ENCODE data around the gene FERMT3.

The FERMT3 gene

DNA sequence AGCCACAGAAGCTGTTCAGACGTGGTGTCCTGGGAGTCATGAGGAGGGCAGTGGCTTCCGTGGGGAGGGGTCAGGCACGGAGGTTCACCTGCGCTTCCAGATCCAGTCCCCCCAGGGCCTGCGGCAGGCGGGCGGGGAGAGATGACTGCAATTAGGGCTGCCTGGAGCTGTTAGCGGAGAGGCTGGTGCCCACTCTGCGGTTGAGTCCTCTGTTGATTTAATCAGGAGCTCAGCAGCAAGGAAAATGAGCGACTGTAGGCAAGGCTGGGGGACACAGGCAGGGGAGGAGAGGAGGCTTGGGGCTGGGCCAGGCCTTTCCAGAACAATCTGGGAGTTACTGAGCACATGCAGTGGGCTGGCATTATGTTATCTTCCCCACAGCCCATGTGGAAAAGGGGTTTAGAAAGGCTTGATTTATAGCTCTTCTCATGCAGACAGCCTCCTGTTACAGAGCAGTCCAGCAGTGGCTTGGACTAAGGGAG, 57.9 kb downstream of the FERMT3 start:
- H4K20me1 ChIP-seq (ENCODE audit: insufficient read depth, low read length) = no peaks in the 10 kb centered on the region
- H3K9me3 ChIP-seq (replicated peaks; ENCODE audit: insufficient read depth, low read length) = no peaks in the 10 kb centered on the region
- no peaks in the 10 kb centered on the region for H3K4me1 ChIP-seq (ENCODE audit: low read length)
- no peaks in the 10 kb centered on the region; the same call in 1 of the 2 replicates for H3K79me2 ChIP-seq (ENCODE audit: low read length)
- 0 out of 2 replicates have a peak, but pooled peaks cover 8% of the 10 kb centered on the region for H3F3A ChIP-seq (ENCODE audit: insufficient read depth, low read length)
- no peak for DNase-seq
- no peaks in the 10 kb centered on the region for H3K36me3 ChIP-seq (replicated peaks; ENCODE audit: insufficient read depth, low read length)
- H3K27ac ChIP-seq (ENCODE audit: low read length) = no peak overlapping the region
- H3K4me3 ChIP-seq (ENCODE audit: low read length) = no peak overlapping the region
- H3K27me3 ChIP-seq (replicated peaks; ENCODE audit: insufficient read depth, low read length) = no peaks in the 10 kb centered on the region
- H3K9me2 ChIP-seq (replicated peaks; ENCODE audit: insufficient read depth, low read length) = no peaks in the 10 kb centered on the region
- no peak overlapping the region for H3K4me2 ChIP-seq (ENCODE audit: low read depth, low read length)
- no peak for TF ChIP-seq EZH2phosphoT487 (IDR thresholded peaks at IDR 0.05; ENCODE audit: low read length)
- TF ChIP-seq, protein P1, sequence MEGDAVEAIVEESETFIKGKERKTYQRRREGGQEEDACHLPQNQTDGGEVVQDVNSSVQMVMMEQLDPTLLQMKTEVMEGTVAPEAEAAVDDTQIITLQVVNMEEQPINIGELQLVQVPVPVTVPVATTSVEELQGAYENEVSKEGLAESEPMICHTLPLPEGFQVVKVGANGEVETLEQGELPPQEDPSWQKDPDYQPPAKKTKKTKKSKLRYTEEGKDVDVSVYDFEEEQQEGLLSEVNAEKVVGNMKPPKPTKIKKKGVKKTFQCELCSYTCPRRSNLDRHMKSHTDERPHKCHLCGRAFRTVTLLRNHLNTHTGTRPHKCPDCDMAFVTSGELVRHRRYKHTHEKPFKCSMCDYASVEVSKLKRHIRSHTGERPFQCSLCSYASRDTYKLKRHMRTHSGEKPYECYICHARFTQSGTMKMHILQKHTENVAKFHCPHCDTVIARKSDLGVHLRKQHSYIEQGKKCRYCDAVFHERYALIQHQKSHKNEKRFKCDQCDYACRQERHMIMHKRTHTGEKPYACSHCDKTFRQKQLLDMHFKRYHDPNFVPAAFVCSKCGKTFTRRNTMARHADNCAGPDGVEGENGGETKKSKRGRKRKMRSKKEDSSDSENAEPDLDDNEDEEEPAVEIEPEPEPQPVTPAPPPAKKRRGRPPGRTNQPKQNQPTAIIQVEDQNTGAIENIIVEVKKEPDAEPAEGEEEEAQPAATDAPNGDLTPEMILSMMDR (IDR thresholded peaks at IDR 0.05; ENCODE audit: low read length) = no peak
- no peak for TF ChIP-seq EZH2 (optimal IDR thresholded peaks at IDR 0.05; ENCODE audit: low read depth, low read length)
- H3K9ac ChIP-seq (ENCODE audit: low read length) = no peak overlapping the region
- H2AFZ ChIP-seq (ENCODE audit: low read length) = no peak overlapping the region

GRCh38 chr11:64265176-64266160, 58.9 kb downstream of the FERMT3 start:
- no peaks in the 10 kb centered on the region for H3K9me3 ChIP-seq (replicated peaks; ENCODE audit: insufficient read depth, low read length)
- H4K20me1 ChIP-seq (ENCODE audit: insufficient read depth, low read length) = no peaks in the 10 kb centered on the region
- no peaks in the 10 kb centered on the region for H3K27me3 ChIP-seq (replicated peaks; ENCODE audit: insufficient read depth, low read length)
- no peak overlapping the region for H3K27ac ChIP-seq (ENCODE audit: low read length)
- no peaks in the 10 kb centered on the region; the same call in 1 of the 2 replicates for H3K79me2 ChIP-seq (ENCODE audit: low read length)
- no peak overlapping the region for H3K4me2 ChIP-seq (ENCODE audit: low read depth, low read length)
- H3K9me2 ChIP-seq (replicated peaks; ENCODE audit: insufficient read depth, low read length) = no peaks in the 10 kb centered on the region
- no peak overlapping the region for H3K4me3 ChIP-seq (ENCODE audit: low read length)
- no peak overlapping the region for H3K9ac ChIP-seq (ENCODE audit: low read length)
- H3F3A ChIP-seq (ENCODE audit: insufficient read depth, low read length) = peaks cover 13% of the 10 kb centered on the region
- no peaks in the 10 kb centered on the region for H3K4me1 ChIP-seq (ENCODE audit: low read length)
- no peak for TF ChIP-seq EZH2 (optimal IDR thresholded peaks at IDR 0.05; ENCODE audit: low read depth, low read length)
- TF ChIP-seq, protein P1 (IDR thresholded peaks at IDR 0.05; ENCODE audit: low read length) = no peak
- no peak for TF ChIP-seq EZH2phosphoT487 (IDR thresholded peaks at IDR 0.05; ENCODE audit: low read length)
- no peak overlapping the region for H2AFZ ChIP-seq (ENCODE audit: low read length)
- no peaks in the 10 kb centered on the region for H3K36me3 ChIP-seq (replicated peaks; ENCODE audit: insufficient read depth, low read length)
- no peak for DNase-seq

DNA sequence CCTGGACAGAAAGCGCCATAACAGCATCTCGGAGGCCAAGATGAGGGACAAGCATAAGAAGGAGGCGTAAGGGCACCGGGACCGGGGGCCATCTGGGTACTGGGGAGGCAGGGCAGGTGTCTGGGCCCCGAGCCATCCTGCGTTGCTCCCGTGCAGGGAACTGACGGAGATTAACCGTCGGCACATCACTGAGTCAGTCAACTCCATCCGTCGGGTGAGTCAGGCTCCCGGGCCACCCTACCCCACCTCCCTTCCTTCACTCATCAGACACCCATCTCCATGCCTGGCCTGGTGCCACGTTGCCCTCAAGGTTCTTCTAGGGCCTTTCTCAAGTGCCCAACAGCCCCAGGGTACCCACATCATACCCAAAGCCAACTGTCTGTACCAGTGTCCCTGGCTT, 59.8 kb downstream of the FERMT3 start:
- Histone ChIP-seq H3K36me3 (replicated peaks; ENCODE audit: insufficient read depth, low read length) (no peaks in the 10 kb centered on the region), H3K4me3 (ENCODE audit: low read length) (no peak overlapping the region), H3K4me1 (ENCODE audit: low read length) (no peaks in the 10 kb centered on the region), H3K27me3 (replicated peaks; ENCODE audit: insufficient read depth, low read length) (no peaks in the 10 kb centered on the region), H3K79me2 (ENCODE audit: low read length) (peaks cover under 1% of the 10 kb centered on the region; the same call in 1 of the 2 replicates), H3K27ac (ENCODE audit: low read length) (no peak overlapping the region), H3K9me3 (replicated peaks; ENCODE audit: insufficient read depth, low read length) (no peaks in the 10 kb centered on the region), H3K9ac (ENCODE audit: low read length) (no peak overlapping the region), H4K20me1 (ENCODE audit: insufficient read depth, low read length) (no peaks in the 10 kb centered on the region), H2AFZ (ENCODE audit: low read length) (no peak overlapping the region), H3F3A (ENCODE audit: insufficient read depth, low read length) (peaks cover 16% of the 10 kb centered on the region), H3K9me2 (replicated peaks; ENCODE audit: insufficient read depth, low read length) (no peaks in the 10 kb centered on the region), H3K4me2 (ENCODE audit: low read depth, low read length) (no peak overlapping the region)
- no peak for DNase-seq
- TF ChIP-seq EZH2 (optimal IDR thresholded peaks at IDR 0.05; ENCODE audit: low read depth, low read length) (no peak), EZH2phosphoT487 (IDR thresholded peaks at IDR 0.05; ENCODE audit: low read length) (no peak)
- TF ChIP-seq, protein P1 (IDR thresholded peaks at IDR 0.05; ENCODE audit: low read length) = no peak

All from MM.1S (cell line).